Measurements from ENCODE around the gene UROC1. TPM values are rescaled to one million over a fixed set of nuclear protein-coding genes. Genes with fewer than 3 reads are reported as not detected.

UROC1 gene
- total and polyA plus RNA-seq, 9 of the 15 experiments (the other 6 are each of a cell fraction or from before 2014, with no cell fraction given): not detected

DNA sequence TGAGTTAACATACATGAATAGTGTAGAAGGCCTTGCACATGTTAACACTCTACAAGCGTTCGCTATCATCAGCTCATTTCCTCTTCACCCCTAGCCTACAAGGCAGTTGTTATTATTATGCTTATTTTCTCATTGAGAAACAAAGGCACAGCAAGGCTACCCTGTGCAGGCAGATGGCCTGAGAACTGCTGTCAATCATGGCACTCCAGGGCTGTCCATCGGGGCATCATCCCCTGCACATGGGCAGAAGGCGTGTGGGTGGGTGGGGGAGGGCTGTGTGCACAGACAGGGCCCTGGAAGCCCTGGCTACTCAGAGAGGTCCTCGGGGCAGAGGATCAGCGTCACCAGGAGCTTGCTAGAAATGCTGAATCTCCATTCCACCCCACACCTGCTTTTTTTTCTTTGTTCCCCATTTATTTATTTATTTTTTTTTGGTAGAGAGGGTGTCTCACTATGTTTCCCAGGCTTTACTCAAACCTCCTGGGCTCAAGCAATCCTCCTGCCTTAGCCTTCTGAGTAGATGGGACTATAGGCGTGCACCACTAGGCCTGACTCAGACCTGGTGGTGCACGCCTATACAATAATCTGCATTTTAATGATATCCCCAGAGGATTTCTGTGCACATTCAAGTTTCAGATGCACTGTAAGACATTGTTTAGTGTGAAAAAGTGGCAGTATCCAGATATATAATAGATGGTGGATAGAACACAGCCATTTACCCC is 32.2 kb downstream of the UROC1 start:
- in situ Hi-C loops (cut with MboI) (no loop called here), intact Hi-C loops (cut with micrococcal nuclease) (no loop called here)
- FAIRE-seq (no peak), ATAC-seq (no peak), DNase-seq (ENCODE audit: extremely low read depth in 1 of 4, low spot score in 3 of 4) (no peak)
- no peaks in the 10 kb centered on the region for H4K20me1 ChIP-seq (replicated peaks; ENCODE audit: control insufficient read depth, insufficient read depth, low read length)
- H3K4me3 ChIP-seq: no peak overlapping the region
- POLR2A ChIA-PET: no interaction called here
- CTCF ChIA-PET (ENCODE audit: low intra/inter-chr PET ratio): no interaction called here
- no peaks in the 10 kb centered on the region for H3K79me2 ChIP-seq (ENCODE audit: control insufficient read depth, insufficient read depth, low read length)
- no peaks in the 10 kb centered on the region; a peak in 2 of 5 replicates for H3K4me1 ChIP-seq (replicated peaks in 1 of 2; ENCODE audit: control insufficient read depth in 2 of 2, insufficient read depth in 2 of 2, low read length in 2 of 2)
- no peaks in the 10 kb centered on the region for H3K9me1 ChIP-seq (ENCODE audit: control insufficient read depth, insufficient read depth, low read length)
- H3K27me3 ChIP-seq (ENCODE audit: control insufficient read depth in 2 of 2, insufficient read depth in 2 of 2, low read length in 2 of 2): peaks cover 9 to 34% of the 10 kb centered on the region in 2 experiments; a peak in 4 of 5 replicates
- H2AFZ ChIP-seq (ENCODE audit: low read depth, low read length): no peak overlapping the region
- WGBS (ENCODE audit: insufficient coverage, low coverage, missing lambda C conversion rate): 27% methylated on average over 3 of the region's 8 CpGs
- TF ChIP-seq PKNOX1 (IDR thresholded peaks at IDR 0.05) (no peak), ZNF124 (CRISPR knock-in tag; IDR thresholded peaks at IDR 0.05) (no peak), MAFF (IDR thresholded peaks at IDR 0.05; ENCODE audit: low read length) (no peak), PTTG1 (tag; IDR thresholded peaks at IDR 0.05; ENCODE audit: low read depth) (no peak), ZNF699 (CRISPR knock-in tag; IDR thresholded peaks at IDR 0.05; ENCODE audit: insufficient replicate concordance) (no peak), EP300 (IDR thresholded peaks at IDR 0.05; ENCODE audit: low read length) (no peak), RUNX1 (IDR thresholded peaks at IDR 0.05; ENCODE audit: low read depth) (no peak), CREB3L1 (IDR thresholded peaks at IDR 0.05; ENCODE audit: borderline replicate concordance, low read depth) (no peak), BRF1 (IDR thresholded peaks at IDR 0.05; ENCODE audit: borderline replicate concordance, extremely low read depth, insufficient read length) (no peak), HMGXB4 (CRISPR knock-in tag; IDR thresholded peaks at IDR 0.05) (no peak), ZNF134 (CRISPR knock-in tag; conservative IDR thresholded peaks at IDR 0.05) (no peak), HNRNPUL1 (IDR thresholded peaks at IDR 0.05; ENCODE audit: low read length) (no peak), HMG20A (CRISPR knock-in tag; conservative IDR thresholded peaks at IDR 0.05) (no peak), RBM15 (IDR thresholded peaks at IDR 0.05; ENCODE audit: insufficient read depth, low read length) (no peak)
- H3K4me2 ChIP-seq (ENCODE audit: insufficient read depth, low read length): no peak overlapping the region
- no peaks in the 10 kb centered on the region for H3K9me3 ChIP-seq (replicated peaks; ENCODE audit: control insufficient read depth, insufficient read depth, low read depth, low read length)
- H3K9ac ChIP-seq (ENCODE audit: insufficient read depth in 1 of 2, low read depth in 2 of 2, low read length in 2 of 2): no peak overlapping the region
- H3K36me3 ChIP-seq (ENCODE audit: control insufficient read depth, insufficient read depth, low read length): no peaks in the 10 kb centered on the region
- no peak overlapping the region for H3K27ac ChIP-seq (ENCODE audit: extremely low read depth, low read depth, low read length)
- BruUV-seq (replicated peaks): no TSS peak
